HG03521 (cell line): Measurements from ENCODE around the gene TANC1.
A peak's percentile ranks its signal among the peaks of the same experiment; 100 is the strongest.
"Not testable (repeated sequence)": the region's sequence is repeated elsewhere in the genome, so short reads cannot be mapped to it uniquely, and the experiment has no call there.

ENCODE experiments used
- ATAC-seq: cut with Tn5 transposase; IDR thresholded peaks from one replicate; pipeline ENCODE4 v1.9.1; 2021; ENCODE audit warnings: mild to moderate bottlenecking, moderate library complexity; ENCODE audit not compliant: unreplicated experiment

The TANC1 gene

DNA sequence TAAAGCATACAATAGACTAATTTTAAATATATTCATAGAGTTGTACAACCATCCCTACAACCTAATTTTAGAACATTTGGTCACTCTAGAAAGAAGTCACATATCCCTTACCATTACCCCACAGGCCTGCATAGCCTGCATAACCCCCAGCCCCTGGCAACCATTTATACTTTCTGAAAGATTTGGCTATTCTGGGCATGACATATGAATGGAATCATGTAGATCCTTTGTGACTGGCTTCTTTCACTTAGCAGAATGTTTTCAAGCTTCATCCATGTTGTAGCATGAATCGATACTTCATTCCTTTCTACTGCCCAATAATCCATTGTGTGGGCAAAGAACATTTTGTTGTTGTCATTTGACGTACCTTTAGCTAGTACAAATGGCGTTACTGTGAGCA is 166.5 kb downstream of the TANC1 start:
- ATAC-seq: no peak

DNA sequence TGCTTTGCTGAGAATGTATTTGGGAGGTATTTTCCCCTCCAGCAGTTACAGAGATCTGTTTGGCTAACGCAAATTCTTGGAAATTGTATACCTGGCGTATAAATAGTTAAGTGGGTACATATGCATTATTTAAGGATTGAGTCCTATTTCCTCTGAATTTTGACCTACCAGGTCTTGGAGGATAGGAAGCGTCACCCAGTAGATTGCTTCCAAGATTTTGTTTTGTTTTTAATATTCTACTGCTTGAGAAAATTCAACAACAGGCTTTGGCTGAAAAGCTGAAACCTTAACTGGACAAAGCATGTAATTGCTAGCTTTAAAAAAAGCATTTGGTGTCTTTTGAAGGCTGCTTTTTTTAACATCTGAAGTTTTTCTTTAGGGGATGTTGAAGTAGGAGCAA is 168.0 kb downstream of the TANC1 start:
- ATAC-seq: no peak

DNA sequence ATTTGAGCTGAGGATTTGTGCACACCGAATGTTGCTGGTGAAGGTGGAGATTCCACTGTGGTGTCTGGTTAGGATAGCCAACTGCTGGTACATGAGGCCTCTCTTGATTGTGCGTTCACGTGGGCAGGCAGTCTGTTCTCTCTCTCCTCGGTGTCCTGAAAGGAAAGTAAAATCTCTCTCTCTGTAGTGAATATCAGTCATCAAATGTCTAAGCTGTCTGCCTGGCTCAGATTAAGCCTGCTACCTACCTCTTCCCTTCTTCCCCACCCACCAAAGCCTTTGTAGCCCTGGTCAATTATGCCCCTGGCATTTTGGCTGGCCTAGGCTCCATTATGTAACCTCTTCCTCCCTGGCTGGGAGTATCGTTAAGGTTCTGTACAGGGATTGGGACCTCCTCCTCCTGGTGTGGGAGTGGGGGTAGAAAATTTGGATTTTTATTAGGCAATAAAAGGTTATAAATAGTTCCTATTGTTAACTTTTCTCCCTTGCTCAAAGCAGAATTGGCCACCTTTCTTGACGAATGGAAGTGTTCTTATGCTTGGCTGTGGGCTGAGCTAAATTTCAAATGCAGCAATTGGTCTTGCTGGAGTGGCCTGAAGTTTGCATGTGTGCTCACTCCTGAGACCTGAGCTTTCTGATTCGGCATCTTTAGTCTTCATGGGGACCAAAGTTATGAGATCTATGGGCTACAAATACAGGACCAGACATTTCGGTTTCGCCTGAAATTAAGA is 169.2 kb downstream of the TANC1 start:
- no peak for ATAC-seq

- ATAC-seq: no peak
These were observed 170.3 kb downstream of the TANC1 start for GRCh38 chr2:159138642-159139182.

- ATAC-seq: no peak
These were observed 170.9 kb downstream of the TANC1 start for GRCh38 chr2:159139216-159139933.

DNA sequence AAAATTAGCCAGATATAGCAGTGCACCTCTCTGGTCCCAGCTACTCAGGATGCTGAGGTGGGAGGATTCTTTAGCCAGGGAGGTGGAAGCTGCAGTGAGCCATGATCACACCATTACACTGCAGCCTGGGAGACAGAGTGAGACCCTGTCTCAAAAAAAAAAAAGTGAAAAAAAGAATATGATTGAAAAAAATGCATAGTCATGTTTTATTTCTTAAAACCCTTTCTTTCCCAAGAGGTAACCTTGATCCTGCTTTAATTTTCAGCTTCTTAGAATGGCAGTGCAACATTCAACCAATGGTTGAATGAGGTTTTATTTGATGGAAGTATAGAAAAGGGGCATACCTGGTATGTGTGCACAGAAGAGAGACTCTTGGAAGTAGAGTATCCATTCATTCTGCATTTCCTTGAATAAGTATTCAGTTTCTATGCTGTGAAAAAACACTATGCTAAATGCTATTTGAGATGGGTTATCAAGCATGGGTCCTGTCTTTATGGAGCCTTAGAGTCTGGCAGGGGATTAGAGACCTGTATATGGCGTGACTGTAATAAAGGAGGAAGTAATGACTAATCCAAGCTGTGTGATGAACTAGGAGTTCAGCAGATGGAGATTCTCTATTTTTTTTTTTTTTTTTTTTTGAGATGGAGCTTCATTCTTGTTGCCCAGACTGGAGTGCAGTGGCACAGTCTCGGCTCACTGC is 171.8 kb downstream of the TANC1 start:
- ATAC-seq: no peak

DNA sequence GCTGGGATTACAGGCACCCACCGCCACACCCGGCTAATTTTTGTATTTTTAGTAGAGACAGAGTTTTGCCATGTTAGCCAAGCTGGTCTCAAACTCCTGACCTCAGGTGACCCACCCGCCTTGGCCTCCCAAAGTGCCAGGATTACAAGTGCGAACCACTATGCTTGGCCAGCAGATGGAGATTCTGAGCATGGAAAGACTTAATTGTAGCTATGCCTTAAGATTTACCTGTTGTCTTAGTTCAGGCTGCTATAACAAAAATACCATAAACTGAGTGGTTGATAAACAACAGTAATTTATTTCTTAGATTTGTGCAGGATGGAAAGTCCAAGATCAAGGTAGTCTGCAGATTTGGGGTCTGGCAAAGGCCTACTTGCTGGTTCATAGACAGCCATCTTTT is 172.4 kb downstream of the TANC1 start:
- ATAC-seq: not testable (repeated sequence)

GRCh38 chr2:159144776-159145614 is 176.6 kb downstream of the TANC1 start:
- peak; percentile 73 for ATAC-seq

DNA sequence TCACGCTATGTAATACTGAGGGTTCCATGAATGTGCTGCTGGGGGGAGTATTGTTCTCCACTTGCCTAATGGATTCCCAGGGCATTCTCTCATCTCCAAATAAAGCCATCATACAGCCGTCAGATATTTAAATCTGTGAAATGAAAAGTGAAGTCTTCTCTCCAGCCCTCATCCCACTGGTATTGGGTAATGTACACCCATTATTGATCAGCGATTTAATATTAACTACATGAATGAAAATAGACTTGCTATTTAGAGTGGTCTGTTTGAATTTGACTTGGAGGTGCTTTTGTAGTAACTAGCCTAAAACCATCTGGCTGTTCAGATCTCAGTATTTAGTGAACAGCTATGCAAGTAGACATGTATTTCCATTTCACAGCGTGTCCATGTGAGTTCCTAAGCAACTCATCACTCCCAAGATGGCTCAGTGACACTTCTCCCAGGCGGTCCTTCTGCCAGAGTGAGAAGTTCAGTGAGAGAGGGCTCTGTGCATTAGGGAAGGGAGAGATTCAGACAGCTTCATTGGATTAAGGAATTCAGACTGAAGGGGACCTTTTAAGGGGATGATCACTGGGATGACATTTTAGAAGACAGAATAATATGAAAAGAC is 177.4 kb downstream of the TANC1 start:
- ATAC-seq: no peak

DNA sequence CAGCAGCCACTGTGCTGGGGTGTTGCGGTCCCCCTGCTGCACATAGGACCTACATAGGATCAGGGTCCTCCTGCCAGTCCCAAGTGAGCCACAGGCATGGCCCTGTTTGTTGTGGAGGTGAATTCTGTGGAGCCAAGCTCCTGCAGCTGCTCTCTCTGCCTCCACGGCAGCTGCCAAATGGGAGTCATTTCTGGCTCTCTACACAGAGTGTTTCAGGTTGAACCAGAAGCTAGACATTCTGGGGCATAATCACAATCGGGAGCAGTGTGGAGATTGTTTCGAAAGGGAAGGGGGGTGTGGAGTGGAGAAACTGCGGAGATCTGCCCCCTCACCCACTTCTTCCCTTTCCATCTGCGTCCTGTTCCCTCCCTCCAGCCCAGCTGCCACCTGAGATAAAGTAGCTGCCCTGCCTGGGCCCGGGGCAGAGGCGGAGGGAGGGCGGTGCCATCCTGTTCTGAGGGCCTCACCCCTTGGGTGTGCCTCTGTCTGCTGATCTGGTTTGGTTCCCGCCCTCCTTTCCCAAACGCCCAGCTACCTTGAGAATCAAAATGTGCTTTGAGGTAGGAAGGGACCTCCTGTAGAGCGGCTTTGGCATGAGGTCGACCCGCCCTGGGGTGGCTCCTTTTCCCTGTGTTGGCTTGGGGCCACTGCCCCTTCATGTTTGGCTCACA is 178.7 kb downstream of the TANC1 start:
- ATAC-seq: no peak

DNA sequence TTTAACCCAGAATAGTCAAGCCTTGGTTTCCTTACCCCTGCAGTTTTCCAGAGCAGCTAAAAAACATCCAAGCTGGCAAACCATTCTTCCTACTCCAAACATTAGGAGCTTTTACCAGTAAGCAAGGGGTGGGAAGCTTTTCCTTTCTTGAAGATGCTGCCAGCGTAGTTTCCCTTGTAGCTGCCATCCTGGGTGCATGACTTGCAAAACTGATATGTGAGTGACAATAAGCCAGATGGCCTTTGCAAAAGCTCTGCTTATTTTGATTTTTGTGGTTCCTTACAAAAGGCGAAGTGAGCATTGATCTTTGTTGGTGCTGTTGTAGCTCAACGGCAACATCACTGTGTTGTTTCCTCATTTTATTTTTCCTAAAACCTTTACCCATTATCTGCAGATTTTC is 179.2 kb downstream of the TANC1 start:
- ATAC-seq: no peak

GRCh38 chr2:159148901-159149300 is 180.5 kb downstream of the TANC1 start:
- ATAC-seq: no peak

- no peak for ATAC-seq
These were observed 181.3 kb downstream of the TANC1 start for GRCh38 chr2:159149747-159150146.

- no peak for ATAC-seq
These were observed 181.9 kb downstream of the TANC1 start for GRCh38 chr2:159150280-159150746.

DNA sequence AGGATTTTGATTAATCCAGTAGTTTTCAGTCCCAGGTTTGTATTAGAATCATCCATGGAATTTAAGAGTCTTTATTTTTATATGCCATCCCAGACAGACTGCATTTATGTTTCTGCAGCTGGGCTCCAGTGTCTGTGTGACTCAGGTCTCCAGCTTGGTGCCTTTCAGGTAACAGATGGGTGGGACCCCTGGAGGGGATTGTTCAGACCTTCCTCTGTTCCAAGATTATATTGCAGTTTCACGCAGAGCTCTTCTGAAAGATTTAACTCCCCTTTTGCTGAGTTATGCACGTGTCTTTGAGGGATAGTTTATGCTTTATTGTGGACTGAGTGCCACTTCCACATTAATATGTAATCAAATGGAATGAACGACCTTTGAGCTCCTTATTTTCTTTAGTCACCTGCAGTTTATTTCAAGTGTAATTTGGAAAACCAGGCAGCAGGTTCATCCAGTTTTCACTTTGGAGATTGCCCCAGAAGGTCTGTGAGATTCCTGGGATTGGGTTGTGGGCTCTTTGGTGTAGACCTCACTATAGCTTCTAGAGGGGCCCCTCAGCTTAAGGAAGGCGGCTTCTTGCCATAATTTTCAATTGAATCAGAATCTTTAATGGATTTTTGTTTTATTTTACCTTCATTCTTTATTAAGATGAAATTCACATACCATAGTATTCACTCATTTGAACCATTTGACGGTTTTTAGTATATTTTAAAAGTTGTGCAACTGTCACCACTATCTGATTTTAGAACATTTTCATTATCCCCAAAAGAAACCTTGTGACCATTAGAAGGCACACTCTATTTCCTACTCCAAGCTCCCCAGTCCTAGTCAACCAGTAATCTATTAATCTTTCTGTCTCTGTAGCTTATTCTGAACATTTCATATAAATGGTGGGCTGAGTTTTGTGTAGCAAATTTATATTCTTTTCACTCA is 183.0 kb downstream of the TANC1 start:
- ATAC-seq: no peak

GRCh38 chr2:159152128-159152778 is 183.8 kb downstream of the TANC1 start:
- ATAC-seq: no peak

- no peak for ATAC-seq
These were observed 184.6 kb downstream of the TANC1 start for GRCh38 chr2:159153063-159153462.

DNA sequence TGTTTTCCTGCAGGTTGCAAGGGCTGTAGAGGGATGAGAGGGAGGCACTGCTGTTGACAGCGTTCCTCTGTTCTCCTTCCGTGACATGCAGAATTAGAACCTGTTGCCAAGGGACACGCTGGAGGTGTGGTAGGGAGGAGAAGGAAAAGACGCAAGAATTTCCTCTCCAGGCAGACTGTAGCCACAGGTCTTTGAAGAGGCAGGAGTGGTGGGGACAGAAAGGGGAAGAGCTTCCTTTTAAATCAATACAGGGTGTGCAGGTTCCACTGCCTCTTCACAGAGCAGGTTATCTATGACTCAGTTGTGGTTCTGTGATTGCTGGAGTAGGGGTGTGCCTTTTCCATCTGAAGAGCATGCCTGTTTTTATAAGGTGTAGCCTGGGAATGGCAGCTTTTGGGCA is 185.0 kb downstream of the TANC1 start:
- no peak for ATAC-seq
